HG03095 (cell line): ENCODE data around the gene EML2.
A peak's percentile ranks its signal among the peaks of the same experiment; 100 is the strongest.

ENCODE experiments used
- ATAC-seq: cut with Tn5 transposase; IDR thresholded peaks from one replicate; pipeline ENCODE4 v1.9.1; 2021; ENCODE audit warnings: moderate library complexity; ENCODE audit not compliant: unreplicated experiment

Gene EML2

GRCh38 chr19:45589768-45590167 is 49.4 kb downstream of the EML2 start:
- ATAC-seq = no peak

GRCh38 chr19:45587873-45588272 is 51.3 kb downstream of the EML2 start:
- ATAC-seq = no peak

- no peak for ATAC-seq
Measured at GRCh38 chr19:45585158-45585577, 54.0 kb downstream of the EML2 start.

- peak; percentile 82 for ATAC-seq
Measured at GRCh38 chr19:45584332-45585157, 54.7 kb downstream of the EML2 start, which contains the start of gene OPA3. Gene OPA3 (minus strand): TSS chr19:45584802. CDS start chr19:45584764, 38 bp downstream.

- ATAC-seq = no peak
Measured at GRCh38 chr19:45581576-45581975, 57.6 kb downstream of the EML2 start.

- no peak for ATAC-seq
Measured at GRCh38 chr19:45578861-45579260, 60.3 kb downstream of the EML2 start.

GRCh38 chr19:45577111-45577905 is 61.9 kb downstream of the EML2 start:
- no peak for ATAC-seq

GRCh38 chr19:45576682-45577081 is 62.5 kb downstream of the EML2 start:
- ATAC-seq = no peak

- ATAC-seq = no peak
Measured at GRCh38 chr19:45575216-45575615, 64.0 kb downstream of the EML2 start.

GRCh38 chr19:45574526-45574925 is 64.7 kb downstream of the EML2 start:
- no peak for ATAC-seq

GRCh38 chr19:45571457-45572220 is 67.6 kb downstream of the EML2 start:
- ATAC-seq = no peak

GRCh38 chr19:45569619-45570421 is 69.4 kb downstream of the EML2 start:
- ATAC-seq = no peak

GRCh38 chr19:45568732-45569131 is 70.5 kb downstream of the EML2 start:
- no peak for ATAC-seq

GRCh38 chr19:45567609-45568008 is 71.6 kb downstream of the EML2 start:
- no peak for ATAC-seq

- no peak for ATAC-seq
Measured at GRCh38 chr19:45564131-45564780, 74.9 kb downstream of the EML2 start.

- no peak for ATAC-seq
Measured at GRCh38 chr19:45560686-45561085, 78.5 kb downstream of the EML2 start.

GRCh38 chr19:45560038-45560437 is 79.2 kb downstream of the EML2 start:
- ATAC-seq = no peak
